Immature natural killer cell (primary cell): ENCODE data around the gene MMD. TPM values are rescaled to one million over a fixed set of nuclear protein-coding genes. Genes with fewer than 3 reads are reported as not detected.
A peak's percentile ranks its signal among the peaks of the same experiment; 100 is the strongest.

ENCODE experiments used
- DNase-seq, 3 donors: peaks; one replicate each; pipeline ENCODE4 v3.0.0; 2022; ENCODE audit warnings: mixed read lengths in 1 of 3
- H3K27ac Mint-ChIP-seq, 6 donors: one replicate each; pipeline ENCODE4 v1.8.0; 2020; ENCODE audit warnings: mixed read lengths in 6 of 6, mild to moderate bottlenecking in 5 of 6, inconsistent platforms in 4 of 6, moderate library complexity in 3 of 6
- H3K27me3 Mint-ChIP-seq, 3 donors: one replicate each; pipeline ENCODE4 v1.8.0; 2020 to 2021; ENCODE audit warnings: low read depth in 3 of 3, mild to moderate bottlenecking in 3 of 3, mixed read lengths in 3 of 3, moderate library complexity in 3 of 3, inconsistent platforms in 1 of 3
- H3K36me3 Mint-ChIP-seq, 3 donors: one replicate each; pipeline ENCODE4 v1.8.0; 2020; ENCODE audit warnings: mixed read lengths in 3 of 3, inconsistent platforms in 2 of 3, mild to moderate bottlenecking in 2 of 3
- H3K4me1 Mint-ChIP-seq, 2 donors: one replicate each; pipeline ENCODE4 v1.8.0; 2020; ENCODE audit warnings: inconsistent platforms in 2 of 2, mild to moderate bottlenecking in 2 of 2, mixed read lengths in 2 of 2, moderate library complexity in 1 of 2
- H3K4me3 Mint-ChIP-seq, 5 donors: one replicate each; pipeline ENCODE4 v1.8.0; 2020; ENCODE audit warnings: mild to moderate bottlenecking in 5 of 5, mixed read lengths in 5 of 5, inconsistent platforms in 3 of 5, moderate library complexity in 3 of 5
- H3K9me3 Mint-ChIP-seq, 6 donors: one replicate each; pipeline ENCODE4 v1.8.0; 2020; ENCODE audit warnings: mild to moderate bottlenecking in 6 of 6, mixed read lengths in 6 of 6, inconsistent platforms in 4 of 6, moderate library complexity in 3 of 6
- polyA plus RNA-seq, 3 donors: library from polyadenylated mRNA; unstranded; fragments of 300-500 nt; fragmentation: Illumina TruSeq; gene quantifications; one replicate each; pipeline ENCODE4 v1.2.3, GENCODE V29; 2021

Gene MMD
- polyA plus RNA-seq, 3 donors from 2014 or later: 8.1 to 18.1 (median 14.2) TPM

DNA sequence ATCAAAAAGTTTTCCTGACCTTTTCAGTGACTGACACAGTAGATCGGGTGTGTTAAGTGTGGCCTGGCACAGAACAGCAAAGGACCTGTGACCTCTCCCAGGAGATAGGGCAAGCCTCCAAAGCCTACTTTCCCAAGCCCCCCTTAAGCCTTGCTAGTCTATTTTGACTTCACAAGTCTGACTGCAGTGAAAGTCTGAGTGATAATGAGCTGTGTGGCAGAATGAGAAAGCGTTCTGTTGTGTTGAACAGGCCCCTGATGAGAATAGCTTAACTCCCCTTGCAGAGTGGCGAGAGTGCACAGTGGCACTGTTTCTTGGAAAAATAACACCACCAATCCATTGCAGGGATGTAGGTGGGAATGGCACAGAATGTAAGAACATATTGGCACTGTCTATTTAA, 32.8 kb downstream of the MMD start:
- Mint-ChIP-seq H3K36me3 (peaks cover 0 to 16% (median 9%) of the 10 kb centered on the region in 3 donors), H3K9me3 (no peaks in the 10 kb centered on the region), H3K4me3 (no peak overlapping the region), H3K4me1 (peaks cover 3 to 5% of the 10 kb centered on the region in 2 donors), H3K27me3 (no peaks in the 10 kb centered on the region), H3K27ac (no peak overlapping the region)
- DNase-seq: no peak

GRCh38 chr17:55386796-55387332, 34.8 kb downstream of the MMD start:
- peaks cover 3 to 5% of the 10 kb centered on the region in 2 donors for H3K4me1 Mint-ChIP-seq
- peaks cover 0 to 8% (median 3%) of the 10 kb centered on the region in 3 donors for H3K36me3 Mint-ChIP-seq
- no peak for DNase-seq
- no peaks in the 10 kb centered on the region for H3K9me3 Mint-ChIP-seq
- H3K27ac Mint-ChIP-seq: no peak overlapping the region
- H3K4me3 Mint-ChIP-seq: no peak overlapping the region
- H3K27me3 Mint-ChIP-seq: no peaks in the 10 kb centered on the region

- Mint-ChIP-seq H3K4me3 (no peak overlapping the region), H3K4me1 (no peaks in the 10 kb centered on the region), H3K27me3 (peaks cover 0 to 3% (median 2%) of the 10 kb centered on the region in 3 donors), H3K9me3 (peaks cover 0 to 1% (median 0%) of the 10 kb centered on the region in 6 donors), H3K27ac (no peak overlapping the region), H3K36me3 (peaks cover 0 to 3% (median 0%) of the 10 kb centered on the region in 3 donors)
- no peak for DNase-seq
Observed at GRCh38 chr17:55384643-55385232, 36.9 kb downstream of the MMD start.

DNA sequence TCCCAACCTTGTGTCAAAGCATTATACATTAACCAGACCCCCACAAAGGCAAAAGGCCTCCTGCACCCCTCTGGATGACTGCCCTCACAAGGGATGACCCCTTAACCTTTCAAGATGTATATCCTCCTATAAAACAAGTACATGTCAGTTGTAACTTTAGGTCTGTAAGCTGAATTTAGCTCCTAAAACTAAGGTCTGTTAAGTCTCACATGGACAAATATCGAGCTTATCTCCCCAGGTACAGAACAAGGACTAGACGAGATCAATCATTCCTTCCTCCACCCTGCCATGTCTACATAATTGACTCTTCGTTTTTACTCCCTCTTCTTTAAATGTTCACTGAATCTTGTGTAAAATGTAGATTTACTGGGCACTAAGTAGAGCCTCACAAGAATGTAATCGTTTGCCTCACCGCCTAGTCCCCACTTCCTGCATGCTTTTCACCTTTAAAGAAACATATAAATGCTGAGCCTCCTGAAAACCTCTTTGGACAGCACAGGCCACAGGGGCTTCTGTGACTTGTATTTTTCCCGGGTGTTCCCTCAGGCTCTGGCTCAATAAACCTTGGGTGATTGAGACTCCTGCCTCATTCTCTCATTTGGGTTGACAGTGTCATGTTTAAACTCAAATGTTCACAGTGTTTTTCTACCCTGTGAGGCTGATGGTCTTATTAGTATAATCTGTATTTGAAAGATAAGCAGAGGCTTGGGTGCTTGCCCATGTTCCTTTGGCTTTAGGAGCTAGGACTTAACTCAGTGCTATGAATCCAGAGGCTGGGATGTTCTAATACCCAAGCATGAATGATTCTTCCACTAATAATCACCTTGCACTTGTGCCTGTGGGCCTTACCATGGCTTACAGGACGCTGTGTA, 37.6 kb downstream of the MMD start:
- peaks cover 0 to 1% (median 0%) of the 10 kb centered on the region in 6 donors for H3K9me3 Mint-ChIP-seq
- DNase-seq: no peak
- no peak overlapping the region for H3K4me3 Mint-ChIP-seq
- H3K4me1 Mint-ChIP-seq: no peaks in the 10 kb centered on the region
- H3K27me3 Mint-ChIP-seq: peaks cover 0 to 4% (median 2%) of the 10 kb centered on the region in 3 donors
- H3K36me3 Mint-ChIP-seq: peaks cover 0 to 3% (median 0%) of the 10 kb centered on the region in 3 donors
- no peak overlapping the region for H3K27ac Mint-ChIP-seq

GRCh38 chr17:55381017-55381770, 40.4 kb downstream of the MMD start:
- Mint-ChIP-seq H3K4me3 (no peak overlapping the region), H3K36me3 (peaks cover 0 to 3% (median 0%) of the 10 kb centered on the region in 3 donors), H3K9me3 (peaks cover 0 to 1% (median 0%) of the 10 kb centered on the region in 6 donors), H3K27ac (no peak overlapping the region), H3K4me1 (no peaks in the 10 kb centered on the region), H3K27me3 (peaks cover 0 to 6% (median 4%) of the 10 kb centered on the region in 3 donors)
- DNase-seq: no peak

DNA sequence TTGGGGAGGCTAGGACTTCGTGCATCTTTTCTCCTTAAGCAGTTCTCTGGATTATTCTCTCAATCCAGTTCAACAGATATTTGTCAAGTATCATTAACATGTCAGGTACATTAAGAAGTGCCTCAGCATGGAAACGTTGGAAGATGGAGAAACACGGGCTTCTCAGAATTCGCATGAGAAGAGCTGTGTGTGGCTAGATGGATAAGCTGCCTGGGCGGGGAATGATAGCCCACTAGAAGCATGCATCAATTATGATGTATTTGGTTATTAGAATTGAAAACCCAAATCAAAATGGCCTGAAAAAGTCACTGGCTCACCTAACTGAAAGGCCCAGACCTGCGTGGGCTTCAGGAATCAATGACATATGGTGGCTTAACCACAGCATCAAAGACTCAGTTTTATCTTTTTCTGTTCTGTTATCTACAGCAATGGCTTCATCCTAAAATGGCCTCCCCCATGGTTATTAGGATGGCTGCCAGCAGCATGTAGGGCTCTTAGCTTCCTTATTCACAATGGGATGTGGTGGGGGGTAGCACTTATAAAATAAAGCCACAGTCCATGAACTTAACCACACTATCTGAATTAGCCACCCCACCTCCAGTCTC, 43.9 kb downstream of the MMD start:
- H3K4me1 Mint-ChIP-seq: no peaks in the 10 kb centered on the region

DNA sequence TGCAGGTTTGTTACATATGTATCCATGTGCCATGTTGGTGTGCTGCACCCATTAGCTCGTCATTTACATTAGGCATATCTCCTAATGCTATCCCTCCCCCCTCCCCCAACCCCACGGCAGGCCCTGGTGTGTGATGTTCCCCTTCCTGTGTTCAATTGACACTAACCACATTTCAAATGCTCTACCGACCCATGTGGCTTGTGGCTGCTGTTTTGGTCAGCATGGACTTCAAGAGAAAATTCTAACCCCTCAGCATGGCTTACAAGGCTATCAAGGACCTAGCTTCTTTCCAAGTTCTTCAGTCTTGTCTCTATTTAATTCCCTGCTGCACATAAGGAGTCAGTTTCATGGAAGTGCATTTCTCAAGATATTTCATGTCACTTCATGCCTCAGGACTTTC, 52.9 kb downstream of the MMD start:
- Mint-ChIP-seq H3K4me3 (peak overlapping the region in 3 of 5 donors; percentile 3 to 22 (median 22)), H3K9me3 (peaks cover 0 to 9% (median 2%) of the 10 kb centered on the region in 6 donors), H3K27me3 (peaks cover 3 to 5% (median 4%) of the 10 kb centered on the region in 3 donors), H3K4me1 (peaks cover 10 to 14% of the 10 kb centered on the region in 2 donors), H3K36me3 (peaks cover 0 to 7% (median 5%) of the 10 kb centered on the region in 3 donors), H3K27ac (peak overlapping the region in 1 of 6 donors; percentile 31)
- peak in 2 of 3 donors; percentile 11 for DNase-seq

More for the DNA sequence above, 43.9 kb downstream of the MMD start:
- Mint-ChIP-seq H3K36me3 (peaks cover 0 to 7% (median 0%) of the 10 kb centered on the region in 3 donors), H3K27me3 (peaks cover 0 to 6% (median 4%) of the 10 kb centered on the region in 3 donors), H3K27ac (no peak overlapping the region), H3K9me3 (peaks cover 0 to 3% (median 0%) of the 10 kb centered on the region in 6 donors), H3K4me3 (no peak overlapping the region)
- no peak for DNase-seq

- H3K27ac Mint-ChIP-seq: no peak overlapping the region
Observed at GRCh38 chr17:55366020-55366481, 55.6 kb downstream of the MMD start.

DNA sequence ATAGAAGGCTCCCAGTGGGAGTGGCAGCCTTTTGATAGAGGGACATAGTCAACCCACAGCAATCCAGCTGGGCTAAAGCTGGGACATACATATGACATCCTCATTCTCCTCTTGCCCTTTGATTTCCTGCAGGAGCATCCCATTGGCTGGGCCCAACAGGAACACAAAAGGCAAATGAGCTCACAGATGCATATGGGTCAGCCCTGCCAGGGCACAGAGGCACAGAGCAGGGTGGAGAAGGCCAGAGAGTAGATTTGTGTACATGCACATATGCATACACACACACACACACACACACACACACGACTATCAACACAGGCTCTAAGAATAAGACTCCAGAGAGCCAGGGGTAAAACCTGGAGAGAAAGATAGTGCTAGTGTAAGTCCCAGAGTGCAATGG, 58.6 kb downstream of the MMD start:
- Mint-ChIP-seq H3K4me3 (no peak overlapping the region), H3K9me3 (peaks cover 2 to 13% (median 8%) of the 10 kb centered on the region in 6 donors), H3K27ac (no peak overlapping the region), H3K36me3 (no peaks in the 10 kb centered on the region), H3K4me1 (no peaks in the 10 kb centered on the region), H3K27me3 (peaks cover 0 to 7% (median 3%) of the 10 kb centered on the region in 3 donors)
- DNase-seq: no peak

More at GRCh38 chr17:55366020-55366481, 55.6 kb downstream of the MMD start:
- H3K4me3 Mint-ChIP-seq: no peak overlapping the region
- H3K27me3 Mint-ChIP-seq: peaks cover 2 to 4% (median 2%) of the 10 kb centered on the region in 3 donors
- DNase-seq: no peak
- H3K36me3 Mint-ChIP-seq: peaks cover 0 to 7% (median 0%) of the 10 kb centered on the region in 3 donors
- peaks cover 0 to 14% (median 4%) of the 10 kb centered on the region in 6 donors for H3K9me3 Mint-ChIP-seq
- peaks cover 10 to 14% of the 10 kb centered on the region in 2 donors for H3K4me1 Mint-ChIP-seq

GRCh38 chr17:55360971-55361370, 60.7 kb downstream of the MMD start:
- Mint-ChIP-seq H3K36me3 (no peaks in the 10 kb centered on the region), H3K27me3 (peaks cover 0 to 7% (median 4%) of the 10 kb centered on the region in 3 donors), H3K4me3 (no peak overlapping the region), H3K27ac (no peak overlapping the region), H3K9me3 (peaks cover 2 to 13% (median 8%) of the 10 kb centered on the region in 6 donors), H3K4me1 (no peaks in the 10 kb centered on the region)
- no peak for DNase-seq

DNA sequence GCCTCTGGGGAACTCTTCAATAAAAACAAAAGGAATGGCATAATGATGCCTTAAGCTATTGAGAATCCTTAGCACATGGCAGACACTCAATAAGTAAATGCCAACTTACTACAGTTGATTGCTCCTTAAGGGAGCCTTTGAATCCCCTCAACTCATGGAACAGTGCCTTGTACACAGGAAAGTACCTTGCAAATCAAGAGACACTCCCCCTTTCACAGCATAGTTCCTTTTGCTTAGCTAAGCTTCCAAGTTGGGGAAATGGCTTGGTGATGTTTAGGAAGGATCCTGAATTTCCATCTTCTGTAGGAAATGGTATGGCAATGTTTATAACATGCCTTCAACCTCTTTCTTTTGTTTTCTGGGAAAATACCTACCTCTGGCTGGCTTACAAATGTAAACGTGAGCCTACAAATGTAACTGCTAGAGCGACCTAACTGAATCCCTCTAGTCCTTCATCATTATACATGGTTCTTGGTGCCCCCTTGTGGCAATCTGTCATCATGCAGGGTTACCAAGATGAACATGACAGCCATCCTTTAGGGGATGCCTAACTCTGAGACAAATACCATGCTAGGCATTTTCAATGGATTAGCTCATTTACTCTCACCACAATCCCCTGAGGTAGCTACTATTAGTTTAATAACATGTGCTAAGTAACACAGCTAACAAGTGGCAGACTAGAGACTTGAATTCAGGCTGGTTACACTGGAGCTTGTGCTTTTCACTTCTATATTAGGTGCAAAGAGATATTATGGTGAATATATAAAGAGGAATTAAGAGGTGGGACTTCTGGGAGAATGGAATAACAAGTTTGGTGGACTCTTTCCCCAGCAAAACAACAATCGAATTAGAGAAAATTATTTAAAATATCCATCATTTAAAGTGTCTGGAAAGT, 65.0 kb downstream of the MMD start:
- H3K4me3 Mint-ChIP-seq: no peak overlapping the region
- H3K4me1 Mint-ChIP-seq: no peaks in the 10 kb centered on the region
- DNase-seq: peak; percentile 17 to 38 (median 26)
- H3K9me3 Mint-ChIP-seq: peaks cover 2 to 13% (median 8%) of the 10 kb centered on the region in 6 donors
- no peak overlapping the region for H3K27ac Mint-ChIP-seq
- peaks cover 0 to 5% (median 2%) of the 10 kb centered on the region in 3 donors for H3K27me3 Mint-ChIP-seq
- no peaks in the 10 kb centered on the region for H3K36me3 Mint-ChIP-seq

DNA sequence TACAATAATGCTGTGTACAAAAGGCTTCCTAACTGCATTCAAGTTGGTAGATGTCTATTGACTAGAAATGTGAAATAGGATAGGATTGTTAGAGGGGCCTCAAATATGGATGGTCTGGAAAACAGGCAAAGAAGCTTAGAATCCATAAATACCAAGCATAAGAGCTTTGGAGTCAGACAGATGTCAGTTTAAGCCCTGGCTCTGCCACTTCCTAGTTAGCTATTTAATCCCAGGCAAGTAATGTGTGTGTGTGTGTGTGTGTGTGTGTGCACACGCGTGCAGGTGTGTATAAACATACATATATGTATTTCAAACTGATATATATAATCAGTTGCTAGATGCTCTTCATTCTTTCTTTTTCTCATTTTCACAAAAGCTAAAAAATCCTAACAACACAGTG, 66.7 kb downstream of the MMD start:
- Mint-ChIP-seq H3K27ac (no peak overlapping the region), H3K36me3 (no peaks in the 10 kb centered on the region), H3K4me3 (no peak overlapping the region), H3K27me3 (peaks cover 0 to 2% (median 0%) of the 10 kb centered on the region in 3 donors), H3K9me3 (peaks cover 0 to 3% (median 0%) of the 10 kb centered on the region in 6 donors), H3K4me1 (no peaks in the 10 kb centered on the region)
- no peak for DNase-seq
